ENCODE results near the gene TRPV4. TPM values are rescaled to one million over a fixed set of nuclear protein-coding genes. Genes with fewer than 3 reads are reported as not detected.

Gene TRPV4
- total RNA-seq, 1 experiment from 2014 or later, result 2.9 TPM

GRCh38 chr12:109736552-109737108 lies 96.6 kb downstream of the TRPV4 start (continued):
- TF ChIP-seq, protein P1, sequence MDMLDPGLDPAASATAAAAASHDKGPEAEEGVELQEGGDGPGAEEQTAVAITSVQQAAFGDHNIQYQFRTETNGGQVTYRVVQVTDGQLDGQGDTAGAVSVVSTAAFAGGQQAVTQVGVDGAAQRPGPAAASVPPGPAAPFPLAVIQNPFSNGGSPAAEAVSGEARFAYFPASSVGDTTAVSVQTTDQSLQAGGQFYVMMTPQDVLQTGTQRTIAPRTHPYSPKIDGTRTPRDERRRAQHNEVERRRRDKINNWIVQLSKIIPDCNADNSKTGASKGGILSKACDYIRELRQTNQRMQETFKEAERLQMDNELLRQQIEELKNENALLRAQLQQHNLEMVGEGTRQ (CRISPR knock-in tag; IDR thresholded peaks at IDR 0.05), result peak; percentile 33; the same call in 1 of the 2 replicates
- peak; percentile 73; the same call in 1 of the 2 replicates for TF ChIP-seq CREM (CRISPR knock-in tag; IDR thresholded peaks at IDR 0.05)
- no peak for TF ChIP-seq GABPB1 (CRISPR knock-in tag; IDR thresholded peaks at IDR 0.05)
- TF ChIP-seq, protein P2, sequence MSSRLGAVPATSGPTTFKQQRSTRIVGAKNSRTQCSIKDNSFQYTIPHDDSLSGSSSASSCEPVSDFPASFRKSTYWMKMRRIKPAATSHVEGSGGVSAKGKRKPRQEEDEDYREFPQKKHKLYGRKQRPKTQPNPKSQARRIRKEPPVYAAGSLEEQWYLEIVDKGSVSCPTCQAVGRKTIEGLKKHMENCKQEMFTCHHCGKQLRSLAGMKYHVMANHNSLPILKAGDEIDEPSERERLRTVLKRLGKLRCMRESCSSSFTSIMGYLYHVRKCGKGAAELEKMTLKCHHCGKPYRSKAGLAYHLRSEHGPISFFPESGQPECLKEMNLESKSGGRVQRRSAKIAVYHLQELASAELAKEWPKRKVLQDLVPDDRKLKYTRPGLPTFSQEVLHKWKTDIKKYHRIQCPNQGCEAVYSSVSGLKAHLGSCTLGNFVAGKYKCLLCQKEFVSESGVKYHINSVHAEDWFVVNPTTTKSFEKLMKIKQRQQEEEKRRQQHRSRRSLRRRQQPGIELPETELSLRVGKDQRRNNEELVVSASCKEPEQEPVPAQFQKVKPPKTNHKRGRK (CRISPR knock-in tag; IDR thresholded peaks at IDR 0.05; ENCODE audit: borderline replicate concordance), result no peak
- TF ChIP-seq TP53 (CRISPR knock-in tag; IDR thresholded peaks at IDR 0.05), result 0 out of 2 replicates have a peak, but pooled peaks have one; percentile 32
- TF ChIP-seq TEAD1 (CRISPR knock-in tag; IDR thresholded peaks at IDR 0.05), result peak; percentile 83; the same call in 1 of the 2 replicates
- TF ChIP-seq, protein P3, sequence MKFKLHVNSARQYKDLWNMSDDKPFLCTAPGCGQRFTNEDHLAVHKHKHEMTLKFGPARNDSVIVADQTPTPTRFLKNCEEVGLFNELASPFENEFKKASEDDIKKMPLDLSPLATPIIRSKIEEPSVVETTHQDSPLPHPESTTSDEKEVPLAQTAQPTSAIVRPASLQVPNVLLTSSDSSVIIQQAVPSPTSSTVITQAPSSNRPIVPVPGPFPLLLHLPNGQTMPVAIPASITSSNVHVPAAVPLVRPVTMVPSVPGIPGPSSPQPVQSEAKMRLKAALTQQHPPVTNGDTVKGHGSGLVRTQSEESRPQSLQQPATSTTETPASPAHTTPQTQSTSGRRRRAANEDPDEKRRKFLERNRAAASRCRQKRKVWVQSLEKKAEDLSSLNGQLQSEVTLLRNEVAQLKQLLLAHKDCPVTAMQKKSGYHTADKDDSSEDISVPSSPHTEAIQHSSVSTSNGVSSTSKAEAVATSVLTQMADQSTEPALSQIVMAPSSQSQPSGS (CRISPR knock-in tag; IDR thresholded peaks at IDR 0.05; ENCODE audit: borderline replicate concordance, low read depth), result no peak
- TF ChIP-seq ZNF232 (CRISPR knock-in tag; IDR thresholded peaks at IDR 0.05), result peak; percentile 73; the same call in 1 of the 2 replicates
- no peak for TF ChIP-seq CREB1 (CRISPR knock-in tag; IDR thresholded peaks at IDR 0.05)
- TF ChIP-seq ZMAT4 (CRISPR knock-in tag; IDR thresholded peaks at IDR 0.05), result no peak
- no peak for TF ChIP-seq OVOL2 (CRISPR knock-in tag; IDR thresholded peaks at IDR 0.05; ENCODE audit: borderline replicate concordance)

DNA sequence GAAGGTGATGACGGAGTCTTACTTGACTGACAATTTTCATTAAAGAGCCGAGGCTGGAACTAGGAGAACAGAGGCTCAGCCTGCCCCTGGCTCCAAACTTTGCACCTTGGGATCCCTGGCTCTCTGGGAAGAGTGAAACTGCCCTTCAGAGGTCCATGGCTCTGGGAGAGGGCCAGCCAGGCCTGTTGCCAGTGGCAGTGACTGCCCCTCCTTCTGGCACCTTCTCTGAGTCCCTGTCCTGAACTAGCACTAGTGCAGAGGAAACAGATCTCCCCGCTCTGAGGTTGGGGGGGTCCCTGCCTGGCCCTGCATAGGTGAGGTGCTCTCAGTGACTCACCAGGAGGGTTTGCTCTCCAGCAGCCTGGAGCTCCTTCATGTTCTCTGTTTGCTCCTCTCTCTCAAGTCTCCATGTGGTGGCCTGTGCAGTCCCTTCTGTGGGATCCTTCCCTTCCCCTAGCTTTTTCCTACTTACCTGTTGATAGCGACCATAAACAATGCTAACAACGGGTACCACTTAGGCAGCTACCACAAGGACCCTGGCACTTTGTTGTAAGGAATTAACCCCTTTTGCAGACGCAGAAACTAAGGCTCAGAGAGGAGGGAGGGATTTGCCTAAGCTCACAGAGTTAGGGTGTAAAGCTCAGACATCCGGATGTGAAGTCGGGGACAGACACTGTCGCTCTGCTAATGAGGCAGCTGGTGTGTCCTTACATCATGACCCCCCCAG lies 97.2 kb downstream of the TRPV4 start:
- Mint-ChIP-seq H3K4me1 (peaks cover 34% of the 10 kb centered on the region), H3K27ac (no peak overlapping the region), H3K4me3 (no peak overlapping the region), H3K27me3 (ENCODE audit: low read depth) (no peaks in the 10 kb centered on the region), H3K9me3 (no peaks in the 10 kb centered on the region), H3K36me3 (no peaks in the 10 kb centered on the region)
- CTCF ChIA-PET, result interaction anchor here (0.6 to 5.4 kb wide), 7 partner anchors 16 to 304 kb away, joined by 3 to 50 read pairs (median 6); no protein-coding TSS in a partner anchor
- POLR2A ChIA-PET, result no interaction called here
- peak; percentile 9 for DNase-seq (ENCODE audit: low spot score)
- no peak for ATAC-seq
- TF ChIP-seq, protein P4, sequence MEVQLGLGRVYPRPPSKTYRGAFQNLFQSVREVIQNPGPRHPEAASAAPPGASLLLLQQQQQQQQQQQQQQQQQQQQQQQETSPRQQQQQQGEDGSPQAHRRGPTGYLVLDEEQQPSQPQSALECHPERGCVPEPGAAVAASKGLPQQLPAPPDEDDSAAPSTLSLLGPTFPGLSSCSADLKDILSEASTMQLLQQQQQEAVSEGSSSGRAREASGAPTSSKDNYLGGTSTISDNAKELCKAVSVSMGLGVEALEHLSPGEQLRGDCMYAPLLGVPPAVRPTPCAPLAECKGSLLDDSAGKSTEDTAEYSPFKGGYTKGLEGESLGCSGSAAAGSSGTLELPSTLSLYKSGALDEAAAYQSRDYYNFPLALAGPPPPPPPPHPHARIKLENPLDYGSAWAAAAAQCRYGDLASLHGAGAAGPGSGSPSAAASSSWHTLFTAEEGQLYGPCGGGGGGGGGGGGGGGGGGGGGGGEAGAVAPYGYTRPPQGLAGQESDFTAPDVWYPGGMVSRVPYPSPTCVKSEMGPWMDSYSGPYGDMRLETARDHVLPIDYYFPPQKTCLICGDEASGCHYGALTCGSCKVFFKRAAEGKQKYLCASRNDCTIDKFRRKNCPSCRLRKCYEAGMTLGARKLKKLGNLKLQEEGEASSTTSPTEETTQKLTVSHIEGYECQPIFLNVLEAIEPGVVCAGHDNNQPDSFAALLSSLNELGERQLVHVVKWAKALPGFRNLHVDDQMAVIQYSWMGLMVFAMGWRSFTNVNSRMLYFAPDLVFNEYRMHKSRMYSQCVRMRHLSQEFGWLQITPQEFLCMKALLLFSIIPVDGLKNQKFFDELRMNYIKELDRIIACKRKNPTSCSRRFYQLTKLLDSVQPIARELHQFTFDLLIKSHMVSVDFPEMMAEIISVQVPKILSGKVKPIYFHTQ (CRISPR knock-in tag; IDR thresholded peaks at IDR 0.05), result no peak
- TF ChIP-seq NFYB (CRISPR knock-in tag; conservative IDR thresholded peaks at IDR 0.05; ENCODE audit: low read depth) (no peak), NR1H2 (CRISPR knock-in tag; IDR thresholded peaks at IDR 0.05) (no peak), E2F5 (CRISPR knock-in tag; IDR thresholded peaks at IDR 0.05) (no peak), IRF2 (CRISPR knock-in tag; IDR thresholded peaks at IDR 0.05; ENCODE audit: borderline replicate concordance, low read depth) (no peak), SMAD3 (CRISPR knock-in tag; IDR thresholded peaks at IDR 0.05; ENCODE audit: borderline replicate concordance) (no peak), CREB1 (CRISPR knock-in tag; IDR thresholded peaks at IDR 0.05) (no peak), NR3C1 (CRISPR knock-in tag; conservative IDR thresholded peaks at IDR 0.05; ENCODE audit: low read depth) (no peak), SOX15 (CRISPR knock-in tag; IDR thresholded peaks at IDR 0.05) (no peak)
- TF ChIP-seq, protein P3 (CRISPR knock-in tag; IDR thresholded peaks at IDR 0.05; ENCODE audit: borderline replicate concordance, low read depth), result no peak
- TF ChIP-seq, protein P5, sequence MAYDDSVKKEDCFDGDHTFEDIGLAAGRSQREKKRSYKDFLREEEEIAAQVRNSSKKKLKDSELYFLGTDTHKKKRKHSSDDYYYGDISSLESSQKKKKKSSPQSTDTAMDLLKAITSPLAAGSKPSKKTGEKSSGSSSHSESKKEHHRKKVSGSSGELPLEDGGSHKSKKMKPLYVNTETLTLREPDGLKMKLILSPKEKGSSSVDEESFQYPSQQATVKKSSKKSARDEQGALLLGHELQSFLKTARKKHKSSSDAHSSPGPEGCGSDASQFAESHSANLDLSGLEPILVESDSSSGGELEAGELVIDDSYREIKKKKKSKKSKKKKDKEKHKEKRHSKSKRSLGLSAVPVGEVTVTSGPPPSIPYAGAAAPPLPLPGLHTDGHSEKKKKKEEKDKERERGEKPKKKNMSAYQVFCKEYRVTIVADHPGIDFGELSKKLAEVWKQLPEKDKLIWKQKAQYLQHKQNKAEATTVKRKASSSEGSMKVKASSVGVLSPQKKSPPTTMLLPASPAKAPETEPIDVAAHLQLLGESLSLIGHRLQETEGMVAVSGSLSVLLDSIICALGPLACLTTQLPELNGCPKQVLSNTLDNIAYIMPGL (CRISPR knock-in tag; IDR thresholded peaks at IDR 0.05), result no peak
- TF ChIP-seq, protein P6, sequence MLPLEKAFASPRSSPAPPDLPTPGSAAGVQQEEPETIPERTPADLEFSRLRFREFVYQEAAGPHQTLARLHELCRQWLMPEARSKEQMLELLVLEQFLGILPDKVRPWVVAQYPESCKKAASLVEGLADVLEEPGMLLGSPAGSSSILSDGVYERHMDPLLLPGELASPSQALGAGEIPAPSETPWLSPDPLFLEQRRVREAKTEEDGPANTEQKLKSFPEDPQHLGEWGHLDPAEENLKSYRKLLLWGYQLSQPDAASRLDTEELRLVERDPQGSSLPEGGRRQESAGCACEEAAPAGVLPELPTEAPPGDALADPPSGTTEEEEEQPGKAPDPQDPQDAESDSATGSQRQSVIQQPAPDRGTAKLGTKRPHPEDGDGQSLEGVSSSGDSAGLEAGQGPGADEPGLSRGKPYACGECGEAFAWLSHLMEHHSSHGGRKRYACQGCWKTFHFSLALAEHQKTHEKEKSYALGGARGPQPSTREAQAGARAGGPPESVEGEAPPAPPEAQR (CRISPR knock-in tag; IDR thresholded peaks at IDR 0.05), result no peak
